KMS-11 (cell line): Measurements from ENCODE around the gene IQCM.

Experiments used
- H2AFZ ChIP-seq: fragments of 200-600 bp; sonication (generic); 2 replicates; pipeline ENCODE4 v1.6.1; 2016; ENCODE audit warnings: antibody characterized with exemption, mixed run types, low read depth
- H3K27ac ChIP-seq: fragments of 200-600 bp; sonication (generic); 2 replicates; pipeline ENCODE4 v1.6.1; 2016; ENCODE audit warnings: mild to moderate bottlenecking, mixed run types
- H3K27me3 ChIP-seq: fragments of 200-600 bp; sonication (generic); 2 replicates; pipeline ENCODE4 v1.6.1; 2017; ENCODE audit warnings: mild to moderate bottlenecking, low read depth, mixed run types, moderate library complexity; ENCODE audit not compliant: insufficient read depth
- H3K36me3 ChIP-seq: fragments of 200-600 bp; sonication (generic); 2 replicates; pipeline ENCODE4 v1.6.1; 2017; ENCODE audit warnings: mild to moderate bottlenecking, mixed run types; ENCODE audit not compliant: insufficient read depth
- H3K4me1 ChIP-seq: fragments of 200-600 bp; sonication (generic); 2 replicates; pipeline ENCODE4 v1.6.1; 2016; ENCODE audit warnings: mild to moderate bottlenecking, low read depth, mixed run types; ENCODE audit not compliant: poor library complexity, severe bottlenecking
- H3K4me2 ChIP-seq: fragments of 200-600 bp; sonication (generic); 2 replicates; pipeline ENCODE4 v1.7.0; 2016; ENCODE audit warnings: mild to moderate bottlenecking, mixed run types
- H3K4me3 ChIP-seq: fragments of 200-600 bp; sonication (generic); IDR thresholded peaks from 2 replicates; pipeline ENCODE4 v1.6.1; 2017; ENCODE audit warnings: low read depth, low read length, mixed read lengths; ENCODE audit not compliant: insufficient read depth
- H3K79me2 ChIP-seq: fragments of 200-600 bp; sonication (generic); 2 replicates; pipeline ENCODE4 v1.6.1; 2016; ENCODE audit warnings: low read depth, mixed run types; ENCODE audit not compliant: insufficient read depth
- H3K9ac ChIP-seq: fragments of 200-600 bp; sonication (generic); 2 replicates; pipeline ENCODE4 v1.6.1; 2016; ENCODE audit warnings: mild to moderate bottlenecking, mixed run types
- H4K20me1 ChIP-seq: fragments of 200-600 bp; sonication (generic); 2 replicates; pipeline ENCODE4 v1.6.1; 2016; ENCODE audit warnings: mild to moderate bottlenecking, mixed run types; ENCODE audit not compliant: insufficient read depth
- CTCF ChIP-seq: fragments of 200-600 bp; sonication (generic); conservative IDR thresholded peaks from 2 replicates; pipeline ENCODE4 v1.6.1; 2017; ENCODE audit warnings: low read depth, mild to moderate bottlenecking, antibody characterized with exemption, low read length, moderate library complexity, mixed read lengths

The IQCM gene

DNA sequence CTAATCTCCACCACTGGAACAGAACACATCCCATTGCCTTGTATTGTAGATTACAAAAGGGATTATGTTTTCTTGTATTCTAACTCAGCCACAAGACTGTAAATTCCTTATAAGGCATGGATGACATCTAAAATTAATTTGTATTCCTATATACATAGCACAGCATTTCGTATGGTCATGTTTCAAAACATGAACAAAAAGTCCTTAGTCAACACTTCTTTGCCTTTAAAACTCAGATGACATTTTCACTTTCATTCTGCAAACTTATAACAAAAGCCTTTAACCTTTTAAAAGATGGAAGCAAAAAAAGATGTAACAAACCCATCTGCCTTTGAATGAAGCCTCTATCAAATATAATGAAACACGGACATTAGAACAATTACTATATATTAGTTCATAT lies 181.3 kb downstream of the IQCM start:
- TF ChIP-seq CTCF: no peak
- Histone ChIP-seq H4K20me1 (no peaks in the 10 kb centered on the region), H3K4me3 (no peak overlapping the region), H3K27ac (no peak overlapping the region), H3K27me3 (no peaks in the 10 kb centered on the region), H3K36me3 (no peaks in the 10 kb centered on the region), H3K4me2 (peak overlapping the region; percentile 40), H2AFZ (no peak overlapping the region), H3K9ac (no peak overlapping the region), H3K79me2 (no peaks in the 10 kb centered on the region), H3K4me1 (peaks cover 13% of the 10 kb centered on the region)

DNA sequence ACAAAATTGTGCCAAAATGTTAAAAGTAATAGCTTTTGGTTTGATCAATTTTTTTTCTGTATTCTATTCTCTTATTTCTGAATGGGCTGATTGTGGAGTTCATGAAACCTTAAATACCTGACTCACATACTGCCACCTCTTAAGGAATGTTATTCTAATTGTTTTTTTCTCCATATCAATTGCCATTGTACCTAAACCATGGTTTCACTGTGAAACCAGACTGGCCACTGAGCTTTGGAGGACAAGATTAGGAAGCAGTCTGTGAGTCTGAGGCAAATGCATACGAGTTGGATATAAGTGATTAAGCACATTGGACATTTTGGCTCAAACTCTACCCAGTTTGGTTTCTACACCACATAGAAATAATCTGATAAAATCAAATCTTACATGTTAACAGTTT lies 184.0 kb downstream of the IQCM start:
- H4K20me1 ChIP-seq: no peaks in the 10 kb centered on the region
- H3K4me1 ChIP-seq: peaks cover 13% of the 10 kb centered on the region
- H3K27ac ChIP-seq: no peak overlapping the region
- H3K79me2 ChIP-seq: no peaks in the 10 kb centered on the region
- no peaks in the 10 kb centered on the region for H3K36me3 ChIP-seq
- H3K9ac ChIP-seq: no peak overlapping the region
- H3K4me3 ChIP-seq: no peak overlapping the region
- H2AFZ ChIP-seq: no peak overlapping the region
- TF ChIP-seq CTCF: no peak
- no peak overlapping the region for H3K4me2 ChIP-seq
- H3K27me3 ChIP-seq: no peaks in the 10 kb centered on the region

- H3K9ac ChIP-seq: no peak overlapping the region
Measured at GRCh38 chr4:149630064-149630463, 185.6 kb downstream of the IQCM start.

DNA sequence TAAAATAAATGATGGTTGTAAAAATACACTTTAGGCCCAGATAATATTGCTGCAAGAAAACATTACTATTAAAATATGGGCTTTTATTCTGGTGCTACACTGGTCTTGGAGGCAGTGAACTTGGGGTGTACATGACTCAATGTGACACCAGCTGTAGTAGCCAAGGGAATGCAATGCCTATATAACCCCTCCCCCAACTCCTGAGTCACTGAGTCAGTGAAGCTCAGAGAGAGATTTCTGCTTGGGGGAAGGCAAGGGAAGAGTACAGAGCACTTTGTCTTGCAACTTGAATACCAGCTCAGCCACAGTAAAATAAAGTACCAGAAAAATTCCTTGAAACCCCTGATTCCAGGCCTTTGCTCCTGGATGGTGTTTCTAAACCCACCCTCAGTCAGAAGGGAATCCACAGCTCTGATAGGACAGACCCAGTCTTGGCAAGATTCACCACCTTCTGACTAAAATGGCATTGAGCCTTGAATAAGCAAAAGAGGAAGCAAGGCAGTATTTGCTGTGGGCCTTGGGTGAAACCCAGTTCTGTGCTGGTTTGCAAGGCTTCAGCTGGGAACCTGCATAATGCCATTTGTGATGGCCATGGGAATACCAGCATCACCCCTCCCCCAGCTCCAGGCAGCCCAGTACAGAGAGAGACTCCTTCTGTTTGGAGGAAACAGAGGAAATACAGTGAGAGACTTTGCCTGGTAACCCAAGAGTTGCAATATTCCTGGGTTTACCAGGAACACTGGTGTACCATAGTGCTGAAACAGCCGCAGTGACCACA lies 209.9 kb downstream of the IQCM start:
- Histone ChIP-seq H3K9ac (no peak overlapping the region), H3K4me2 (no peak overlapping the region), H3K27ac (no peak overlapping the region), H2AFZ (no peak overlapping the region), H3K79me2 (no peaks in the 10 kb centered on the region), H3K36me3 (no peaks in the 10 kb centered on the region), H3K27me3 (no peaks in the 10 kb centered on the region), H3K4me3 (no peak overlapping the region), H4K20me1 (no peaks in the 10 kb centered on the region), H3K4me1 (no peaks in the 10 kb centered on the region)
- TF ChIP-seq CTCF: no peak

More at GRCh38 chr4:149630064-149630463, 185.6 kb downstream of the IQCM start:
- Histone ChIP-seq H3K4me2 (no peak overlapping the region), H3K27me3 (no peaks in the 10 kb centered on the region), H3K4me3 (no peak overlapping the region), H2AFZ (no peak overlapping the region), H3K27ac (no peak overlapping the region), H3K4me1 (peaks cover 13% of the 10 kb centered on the region), H3K79me2 (no peaks in the 10 kb centered on the region), H3K36me3 (no peaks in the 10 kb centered on the region), H4K20me1 (no peaks in the 10 kb centered on the region)
- TF ChIP-seq CTCF: no peak
